ENCODE measurements around the gene PRKD3. TPM values are rescaled to one million over a fixed set of nuclear protein-coding genes. Genes with fewer than 3 reads are reported as not detected.

PRKD3 gene
- total RNA-seq (2022; extraction: Qiagen RNA extraction; ENCODE audit: low read depth), result 7.1 to 14.3 TPM (median 12.7 TPM) in 5 replicates

DNA sequence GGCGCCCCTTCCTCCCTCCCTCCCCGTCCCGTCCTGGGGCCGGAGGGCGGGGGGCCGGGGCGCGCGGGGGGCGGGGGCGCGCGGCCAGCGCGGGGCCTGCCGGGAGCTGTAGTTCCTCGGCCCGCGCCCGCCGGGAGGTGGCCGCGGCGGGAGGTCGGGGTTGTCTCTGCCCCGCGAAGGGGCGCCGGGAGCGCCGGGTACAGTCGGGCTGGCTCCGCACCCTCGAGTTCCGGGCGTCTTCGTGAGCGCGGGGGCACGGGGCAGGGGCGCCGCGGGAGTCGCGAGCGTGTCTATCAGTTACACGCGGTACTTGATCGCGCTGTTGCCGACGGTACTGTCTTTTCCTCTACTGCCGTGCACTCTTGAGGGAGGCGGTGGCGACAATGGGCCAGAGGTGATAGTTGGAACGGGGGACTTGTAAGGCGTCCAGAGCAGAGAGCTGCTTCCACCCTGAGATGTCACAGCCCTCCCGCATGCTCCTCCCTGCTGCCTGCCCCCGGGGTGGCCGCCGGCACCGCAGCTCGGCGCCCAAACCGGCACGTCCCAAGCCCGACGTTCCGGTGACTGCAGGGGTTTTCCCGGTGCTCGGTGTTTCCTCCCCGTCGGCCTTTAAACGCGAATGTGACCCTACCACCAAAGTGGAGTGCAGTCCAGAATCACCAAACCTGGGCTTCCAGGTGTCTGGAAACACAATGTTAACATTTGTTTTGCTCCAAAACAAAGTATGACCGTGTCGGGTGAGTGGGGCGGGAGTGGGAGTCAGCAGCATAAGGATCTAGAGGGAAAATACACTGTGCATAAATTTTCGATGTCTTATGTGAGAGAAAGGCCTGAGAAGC is at the start of gene PRKD3:
Gene PRKD3 (minus strand): TSS at position 48 of the 839 bp plus-strand sequence. CDS start 8,309 bp downstream, outside the sequence.

GRCh38 chr2:37344453-37345361 is 20.1 kb upstream of the PRKD3 start, which contains the start of gene QPCT:
Gene QPCT, plus strand, starts transcription at chr2:37344630. Its CDS starts 102 bp downstream, at chr2:37344732.

Other genes with a start within 250 kb of the PRKD3 start
- 4.6 to 7.0 TPM (median 6.7 TPM) in 5 replicates for gene HEATR5B, start 240.5 kb downstream of the PRKD3 start, total RNA-seq (2022; extraction: Qiagen RNA extraction; ENCODE audit: low read depth)
- 7.4 to 12.1 TPM (median 9.9 TPM) in 5 replicates for gene GPATCH11, start 240.3 kb downstream of the PRKD3 start, total RNA-seq (2022; extraction: Qiagen RNA extraction; ENCODE audit: low read depth)
- gene EIF2AK2, start 167.9 kb downstream of the PRKD3 start, total RNA-seq (2022; extraction: Qiagen RNA extraction; ENCODE audit: low read depth), result 12.9 to 32.6 TPM (median 24.1 TPM) in 5 replicates
- gene SULT6B1, start 136.2 kb downstream of the PRKD3 start, total RNA-seq (2022; extraction: Qiagen RNA extraction; ENCODE audit: low read depth), result not detected in 5 replicates
- gene CEBPZOS, start 128.3 kb downstream of the PRKD3 start, total RNA-seq (2022; extraction: Qiagen RNA extraction; ENCODE audit: low read depth), result 39.2 to 43.9 TPM (median 42.8 TPM) in 5 replicates
- 63.4 to 96.8 TPM (median 73.8 TPM) in 5 replicates for gene CEBPZ, start 93.2 kb downstream of the PRKD3 start, total RNA-seq (2022; extraction: Qiagen RNA extraction; ENCODE audit: low read depth)
- gene NDUFAF7, start 93.2 kb downstream of the PRKD3 start, total RNA-seq (2022; extraction: Qiagen RNA extraction; ENCODE audit: low read depth), result 15.6 to 20.7 TPM (median 19.8 TPM) in 5 replicates
- gene QPCT, start 19.8 kb upstream of the PRKD3 start, total RNA-seq (2022; extraction: Qiagen RNA extraction; ENCODE audit: low read depth), result 17.2 to 23.1 TPM (median 18.9 TPM) in 5 replicates